K562 (cell line): Measurements from ENCODE around the gene TSPAN18. TPM values are rescaled to one million over a fixed set of nuclear protein-coding genes. Genes with fewer than 3 reads are reported as not detected.

ENCODE experiments used
- ATF1 ChIP-seq, 2 experiments: fragments of 450-650 bp in 1 of 2; IDR thresholded peaks; 2 replicates each; pipeline ENCODE4 v1.6.1; 2016; ENCODE audit warnings: missing compliant biosample characterization in 1 of 2, missing genetic modification characterization in 1 of 2
- ATF7 ChIP-seq: fragments of 450-650 bp; IDR thresholded peaks from 2 replicates; pipeline ENCODE4 v1.7.1; 2014; ENCODE audit warnings: mild to moderate bottlenecking, moderate library complexity
- BRD9 ChIP-seq: fragments of 450-650 bp; IDR thresholded peaks from 2 replicates; pipeline ENCODE4 v1.6.1; 2018; ENCODE audit warnings: low read depth; ENCODE audit not compliant: partially characterized antibody
- CBFA2T3 ChIP-seq: fragments of 450-650 bp; IDR thresholded peaks from 2 replicates; pipeline ENCODE4 v1.6.1; 2017
- CREM ChIP-seq: IDR thresholded peaks from 2 replicates; pipeline ENCODE4 v1.6.1; 2014; ENCODE audit warnings: antibody characterized with exemption, low read depth
- FOS ChIP-seq: IDR thresholded peaks from 3 replicates; pipeline ENCODE4 v1.6.1; 2011; ENCODE audit not compliant: insufficient read length; ENCODE audit errors: extremely low read depth
- KDM2B ChIP-seq: fragments of 250-450 bp; sonication (Bioruptor Pico); IDR thresholded peaks from 2 replicates; pipeline ENCODE4 v1.8.0; 2021; ENCODE audit warnings: mild to moderate bottlenecking, moderate library complexity
- MCM2 ChIP-seq: fragments of 450-650 bp; IDR thresholded peaks from 2 replicates; pipeline ENCODE4 v1.6.1; 2017; ENCODE audit warnings: low read depth, mild to moderate bottlenecking
- NCOR1 ChIP-seq: fragments of 450-650 bp; IDR thresholded peaks from 2 replicates; pipeline ENCODE4 v1.6.1; 2016; ENCODE audit warnings: mild to moderate bottlenecking, moderate library complexity
- RCOR1 ChIP-seq, 2 experiments: IDR thresholded peaks; 2 replicates each; pipeline ENCODE4 v1.6.1; 2012; ENCODE audit warnings: low read depth in 2 of 2, low read length in 2 of 2, borderline replicate concordance in 1 of 2, improper control_type of control experiment in 1 of 2
- TCF3 ChIP-seq: sonication (generic); formaldehyde crosslinking; IDR thresholded peaks from 2 replicates; pipeline ENCODE4 v1.4.0; 2020; ENCODE audit warnings: mild to moderate bottlenecking, missing genetic modification reagents
- TEAD4 ChIP-seq, 2 experiments: sonication (generic) in 1 of 2; formaldehyde crosslinking in 1 of 2; IDR thresholded peaks; 2 replicates each; pipeline versions ENCODE4 v1.6.1 to v1.8.0; 2012 to 2022; ENCODE audit warnings: borderline replicate concordance in 1 of 2, inconsistent platforms in 1 of 2, low read length in 1 of 2, mild to moderate bottlenecking in 1 of 2, missing genetic modification reagents in 1 of 2
- polyA plus RNA-seq, 8 experiments: library from polyadenylated mRNA; depleted of rRNA in 4 of 8; stranded (reverse) in 5 of 8; unstranded in 3 of 8; fragments of >200 nt; fragmentation: Nextera tagmentation in 2 of 8; fragmentation: Illumina TruSeq in 1 of 8; extraction: Ambion mirVana in 2 of 8; extraction: Trizol in 1 of 8; gene quantifications; 2 replicates each; pipeline versions ENCODE4 v1.2.1 to v1.2.3, GENCODE V29; 2011 to 2014; ENCODE audit warnings: inconsistent platforms in 1 of 8, missing spikeins in 1 of 8
- total RNA-seq, 7 experiments: library from RNA; depleted of rRNA in 6 of 7; stranded (reverse); fragments of >200 nt in 6 of 7; fragmentation: Illumina TruSeq in 2 of 7; extraction: Trizol in 2 of 7; gene quantifications; 2 replicates each; pipeline versions ENCODE4 v1.2.1 to v1.2.3, GENCODE V29; 2011 to 2021; ENCODE audit warnings: low replicate concordance in 1 of 7
- TF ChIP-seq, protein P1 (sequence below): fragments of 250-450 bp; sonication (Bioruptor Pico); IDR thresholded peaks from 2 replicates; pipeline ENCODE4 v1.5.0; 2021
- TF ChIP-seq, protein P2 (sequence below): fragments of 450-650 bp; IDR thresholded peaks from 2 replicates; pipeline ENCODE4 v1.6.1; 2016; ENCODE audit warnings: missing biosample characterization, missing genetic modification characterization
- TF ChIP-seq, protein P3 (sequence below): sonication (generic); formaldehyde crosslinking; IDR thresholded peaks from 2 replicates; pipeline ENCODE4 v1.8.0; 2023; ENCODE audit warnings: missing genetic modification reagents, mild to moderate bottlenecking, borderline replicate concordance
- TF ChIP-seq, protein P4 (sequence below): sonication (generic); IDR thresholded peaks from 2 replicates; pipeline ENCODE4 v1.6.1; 2016
- TF ChIP-seq, protein P5 (sequence below), 3 experiments: IDR thresholded peaks in 2 of 3; conservative IDR thresholded peaks in 1 of 3; 2 replicates each; pipeline ENCODE4 v1.5.1; 2011 to 2012; ENCODE audit warnings: low read length in 3 of 3, mild to moderate bottlenecking in 3 of 3, control low read depth in 2 of 3, improper control_type of control experiment in 1 of 3, inconsistent platforms in 1 of 3, low read depth in 1 of 3, mixed read lengths in 1 of 3, moderate library complexity in 1 of 3; ENCODE audit not compliant: insufficient read depth in 2 of 3

Gene TSPAN18
- total and polyA plus RNA-seq, 9 of the 15 experiments (the other 6 are each of a cell fraction or from before 2014, with no cell fraction given), result 0.17 to 0.35 (median 0.22) TPM; not detected in 4

DNA sequence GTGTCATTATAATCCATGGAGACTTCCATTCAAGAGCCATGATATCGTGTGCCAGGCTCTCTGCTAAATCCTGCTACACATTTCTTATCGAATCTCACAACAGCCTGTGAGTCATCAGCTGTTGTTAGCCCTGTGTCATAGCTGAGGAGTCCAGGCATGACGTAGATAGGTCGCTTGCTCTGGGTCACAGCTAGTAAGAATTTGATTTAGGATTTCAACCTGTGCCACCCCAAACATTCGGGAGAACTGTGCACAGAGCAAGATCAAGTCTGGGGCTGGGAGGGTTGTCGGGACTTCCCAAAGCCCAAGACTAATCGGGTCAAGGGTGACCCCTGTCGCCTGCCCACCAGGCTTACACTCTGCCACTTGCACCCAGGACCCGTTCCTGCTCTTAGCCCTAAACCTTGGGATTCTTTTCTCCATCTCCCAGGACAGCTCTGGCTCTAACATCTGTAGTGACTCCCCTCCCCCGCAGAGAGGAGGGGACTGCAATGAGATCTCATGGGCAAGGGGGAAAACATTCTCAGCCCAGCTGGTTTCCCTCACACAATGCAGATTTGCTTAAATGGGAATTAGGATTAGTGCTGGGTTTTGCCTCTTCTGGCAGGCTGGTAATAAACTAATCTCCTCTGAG lies 34.3 kb downstream of the TSPAN18 start (continued):
- TF ChIP-seq, protein P1, sequence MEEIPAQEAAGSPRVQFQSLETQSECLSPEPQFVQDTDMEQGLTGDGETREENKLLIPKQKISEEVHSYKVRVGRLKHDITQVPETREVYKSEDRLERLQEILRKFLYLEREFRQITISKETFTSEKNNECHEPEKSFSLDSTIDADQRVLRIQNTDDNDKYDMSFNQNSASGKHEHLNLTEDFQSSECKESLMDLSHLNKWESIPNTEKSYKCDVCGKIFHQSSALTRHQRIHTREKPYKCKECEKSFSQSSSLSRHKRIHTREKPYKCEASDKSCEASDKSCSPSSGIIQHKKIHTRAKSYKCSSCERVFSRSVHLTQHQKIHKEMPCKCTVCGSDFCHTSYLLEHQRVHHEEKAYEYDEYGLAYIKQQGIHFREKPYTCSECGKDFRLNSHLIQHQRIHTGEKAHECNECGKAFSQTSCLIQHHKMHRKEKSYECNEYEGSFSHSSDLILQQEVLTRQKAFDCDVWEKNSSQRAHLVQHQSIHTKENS (CRISPR knock-in tag), result no peak
- TF ChIP-seq NCOR1 (peak; percentile 66; the same call in 1 of the 2 replicates), TCF3 (CRISPR knock-in tag) (peak; percentile 75), CBFA2T3 (peak; percentile 86), RCOR1 (IDR thresholded peaks at IDR 0.05; ENCODE audit: borderline replicate concordance in 1 of 2, low read depth in 2 of 2, low read length in 2 of 2) (peak in 1 of 2 experiments; percentile 93; a peak in 2 of 4 replicates), KDM2B (CRISPR knock-in tag) (no peak), CREM (peak; percentile 97), ATF1 (CRISPR knock-in tag; IDR thresholded peaks at IDR 0.05) (no peak), ATF1 (tag; IDR thresholded peaks at IDR 0.05) (peak; percentile 96), FOS (peak; percentile 55), TEAD4 (IDR thresholded peaks at IDR 0.05; ENCODE audit: low read length) (peak; percentile 66), TEAD4 (CRISPR knock-in tag; IDR thresholded peaks at IDR 0.05; ENCODE audit: borderline replicate concordance) (no peak), ATF7 (peak; percentile 84), BRD9 (no peak), MCM2 (no peak)
- TF ChIP-seq, protein P2, sequence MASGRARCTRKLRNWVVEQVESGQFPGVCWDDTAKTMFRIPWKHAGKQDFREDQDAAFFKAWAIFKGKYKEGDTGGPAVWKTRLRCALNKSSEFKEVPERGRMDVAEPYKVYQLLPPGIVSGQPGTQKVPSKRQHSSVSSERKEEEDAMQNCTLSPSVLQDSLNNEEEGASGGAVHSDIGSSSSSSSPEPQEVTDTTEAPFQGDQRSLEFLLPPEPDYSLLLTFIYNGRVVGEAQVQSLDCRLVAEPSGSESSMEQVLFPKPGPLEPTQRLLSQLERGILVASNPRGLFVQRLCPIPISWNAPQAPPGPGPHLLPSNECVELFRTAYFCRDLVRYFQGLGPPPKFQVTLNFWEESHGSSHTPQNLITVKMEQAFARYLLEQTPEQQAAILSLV (tag), result no peak
- TF ChIP-seq, protein P3, sequence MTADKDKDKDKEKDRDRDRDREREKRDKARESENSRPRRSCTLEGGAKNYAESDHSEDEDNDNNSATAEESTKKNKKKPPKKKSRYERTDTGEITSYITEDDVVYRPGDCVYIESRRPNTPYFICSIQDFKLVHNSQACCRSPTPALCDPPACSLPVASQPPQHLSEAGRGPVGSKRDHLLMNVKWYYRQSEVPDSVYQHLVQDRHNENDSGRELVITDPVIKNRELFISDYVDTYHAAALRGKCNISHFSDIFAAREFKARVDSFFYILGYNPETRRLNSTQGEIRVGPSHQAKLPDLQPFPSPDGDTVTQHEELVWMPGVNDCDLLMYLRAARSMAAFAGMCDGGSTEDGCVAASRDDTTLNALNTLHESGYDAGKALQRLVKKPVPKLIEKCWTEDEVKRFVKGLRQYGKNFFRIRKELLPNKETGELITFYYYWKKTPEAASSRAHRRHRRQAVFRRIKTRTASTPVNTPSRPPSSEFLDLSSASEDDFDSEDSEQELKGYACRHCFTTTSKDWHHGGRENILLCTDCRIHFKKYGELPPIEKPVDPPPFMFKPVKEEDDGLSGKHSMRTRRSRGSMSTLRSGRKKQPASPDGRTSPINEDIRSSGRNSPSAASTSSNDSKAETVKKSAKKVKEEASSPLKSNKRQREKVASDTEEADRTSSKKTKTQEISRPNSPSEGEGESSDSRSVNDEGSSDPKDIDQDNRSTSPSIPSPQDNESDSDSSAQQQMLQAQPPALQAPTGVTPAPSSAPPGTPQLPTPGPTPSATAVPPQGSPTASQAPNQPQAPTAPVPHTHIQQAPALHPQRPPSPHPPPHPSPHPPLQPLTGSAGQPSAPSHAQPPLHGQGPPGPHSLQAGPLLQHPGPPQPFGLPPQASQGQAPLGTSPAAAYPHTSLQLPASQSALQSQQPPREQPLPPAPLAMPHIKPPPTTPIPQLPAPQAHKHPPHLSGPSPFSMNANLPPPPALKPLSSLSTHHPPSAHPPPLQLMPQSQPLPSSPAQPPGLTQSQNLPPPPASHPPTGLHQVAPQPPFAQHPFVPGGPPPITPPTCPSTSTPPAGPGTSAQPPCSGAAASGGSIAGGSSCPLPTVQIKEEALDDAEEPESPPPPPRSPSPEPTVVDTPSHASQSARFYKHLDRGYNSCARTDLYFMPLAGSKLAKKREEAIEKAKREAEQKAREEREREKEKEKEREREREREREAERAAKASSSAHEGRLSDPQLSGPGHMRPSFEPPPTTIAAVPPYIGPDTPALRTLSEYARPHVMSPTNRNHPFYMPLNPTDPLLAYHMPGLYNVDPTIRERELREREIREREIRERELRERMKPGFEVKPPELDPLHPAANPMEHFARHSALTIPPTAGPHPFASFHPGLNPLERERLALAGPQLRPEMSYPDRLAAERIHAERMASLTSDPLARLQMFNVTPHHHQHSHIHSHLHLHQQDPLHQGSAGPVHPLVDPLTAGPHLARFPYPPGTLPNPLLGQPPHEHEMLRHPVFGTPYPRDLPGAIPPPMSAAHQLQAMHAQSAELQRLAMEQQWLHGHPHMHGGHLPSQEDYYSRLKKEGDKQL (CRISPR knock-in tag), result no peak
- TF ChIP-seq, protein P4, sequence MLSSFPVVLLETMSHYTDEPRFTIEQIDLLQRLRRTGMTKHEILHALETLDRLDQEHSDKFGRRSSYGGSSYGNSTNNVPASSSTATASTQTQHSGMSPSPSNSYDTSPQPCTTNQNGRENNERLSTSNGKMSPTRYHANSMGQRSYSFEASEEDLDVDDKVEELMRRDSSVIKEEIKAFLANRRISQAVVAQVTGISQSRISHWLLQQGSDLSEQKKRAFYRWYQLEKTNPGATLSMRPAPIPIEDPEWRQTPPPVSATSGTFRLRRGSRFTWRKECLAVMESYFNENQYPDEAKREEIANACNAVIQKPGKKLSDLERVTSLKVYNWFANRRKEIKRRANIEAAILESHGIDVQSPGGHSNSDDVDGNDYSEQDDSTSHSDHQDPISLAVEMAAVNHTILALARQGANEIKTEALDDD, result 0 out of 2 replicates have a peak, but pooled peaks have one; percentile 18
- TF ChIP-seq, protein P5, sequence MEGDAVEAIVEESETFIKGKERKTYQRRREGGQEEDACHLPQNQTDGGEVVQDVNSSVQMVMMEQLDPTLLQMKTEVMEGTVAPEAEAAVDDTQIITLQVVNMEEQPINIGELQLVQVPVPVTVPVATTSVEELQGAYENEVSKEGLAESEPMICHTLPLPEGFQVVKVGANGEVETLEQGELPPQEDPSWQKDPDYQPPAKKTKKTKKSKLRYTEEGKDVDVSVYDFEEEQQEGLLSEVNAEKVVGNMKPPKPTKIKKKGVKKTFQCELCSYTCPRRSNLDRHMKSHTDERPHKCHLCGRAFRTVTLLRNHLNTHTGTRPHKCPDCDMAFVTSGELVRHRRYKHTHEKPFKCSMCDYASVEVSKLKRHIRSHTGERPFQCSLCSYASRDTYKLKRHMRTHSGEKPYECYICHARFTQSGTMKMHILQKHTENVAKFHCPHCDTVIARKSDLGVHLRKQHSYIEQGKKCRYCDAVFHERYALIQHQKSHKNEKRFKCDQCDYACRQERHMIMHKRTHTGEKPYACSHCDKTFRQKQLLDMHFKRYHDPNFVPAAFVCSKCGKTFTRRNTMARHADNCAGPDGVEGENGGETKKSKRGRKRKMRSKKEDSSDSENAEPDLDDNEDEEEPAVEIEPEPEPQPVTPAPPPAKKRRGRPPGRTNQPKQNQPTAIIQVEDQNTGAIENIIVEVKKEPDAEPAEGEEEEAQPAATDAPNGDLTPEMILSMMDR (IDR thresholded peaks at IDR 0.05 in 2 of 3, conservative IDR thresholded peaks at IDR 0.05 in 1 of 3; ENCODE audit: insufficient read depth in 2 of 3, low read depth in 1 of 3, low read length in 3 of 3), result 0 out of 6 replicates have a peak, but pooled peaks of 2 of the 3 experiments have one; percentile 3 to 16
